MG63 (cell line): ENCODE data around the gene VAV3. TPM values are rescaled to one million over a fixed set of nuclear protein-coding genes. Genes with fewer than 3 reads are reported as not detected.

Experiments used
- total RNA-seq: library from RNA; depleted of rRNA; stranded (reverse); fragments of >200 nt; shearing (Covaris generic); gene quantifications from 2 replicates; pipeline ENCODE4 v1.2.3, GENCODE V29; 2014; ENCODE audit warnings: low replicate concordance; rRNA removed

Gene VAV3
- total RNA-seq, 1 experiment from 2014 or later, result 0.30 TPM

Other genes starting within 250 kb of the VAV3 start
- 95.4 and 142 TPM in 2 replicates for gene SLC25A24, start 235.2 kb upstream of the VAV3 start, total RNA-seq